ENCODE results near the gene DAGLA. TPM values are rescaled to one million over a fixed set of nuclear protein-coding genes. Genes with fewer than 3 reads are reported as not detected.

The DAGLA gene
- total and polyA plus RNA-seq, 7 donors = 0.57 to 5.1 (median 2.1) TPM

- no peak for ATAC-seq
- WGBS, 3 donors = 83 to 91% (median 85%) methylated on average over 9 to 11 of the region's 11 CpGs
- peaks cover 6 to 61% of the 10 kb centered on the region in 2 donors for H3K36me3 ChIP-seq (ENCODE audit: insufficient read depth in 1 of 2, low read depth in 1 of 2)
Observed at GRCh38 chr11:61785837-61786402, 105.7 kb downstream of the DAGLA start.

GRCh38 chr11:61787928-61788491 lies 107.8 kb downstream of the DAGLA start:
- no peak overlapping the region for H3K4me3 ChIP-seq
- no peaks in the 10 kb centered on the region for H3K9me3 ChIP-seq
- ATAC-seq (no peak), DNase-seq (peak in 1 of 2 donors; percentile 19)
- 54 to 58% (median 58%) methylated on average over 9 of the region's 9 CpGs for WGBS, 3 donors
- intact Hi-C loops (cut with DNase I) = no loop called here
- no peaks in the 10 kb centered on the region for H3K27me3 ChIP-seq (ENCODE audit: insufficient read depth in 3 of 3, low read length in 2 of 3)
- peaks cover 9% of the 10 kb centered on the region for H3K4me1 ChIP-seq
- H3K36me3 ChIP-seq (ENCODE audit: insufficient read depth in 1 of 2, low read depth in 1 of 2) = peaks cover 6 to 61% of the 10 kb centered on the region in 2 donors
- H3K27ac ChIP-seq = no peak overlapping the region
- peak; percentile 8 for TF ChIP-seq CTCF (IDR thresholded peaks at IDR 0.05)

More at GRCh38 chr11:61785837-61786402, 105.7 kb downstream of the DAGLA start:
- Histone ChIP-seq H3K27me3 (ENCODE audit: insufficient read depth in 3 of 3, low read length in 2 of 3) (no peaks in the 10 kb centered on the region), H3K4me3 (no peak overlapping the region), H3K9me3 (no peaks in the 10 kb centered on the region), H3K27ac (no peak overlapping the region), H3K4me1 (peaks cover under 1% of the 10 kb centered on the region)
- intact Hi-C loops (cut with DNase I) = no loop called here
- peak in 1 of 2 donors; percentile 46 for DNase-seq
- no peak for TF ChIP-seq CTCF (IDR thresholded peaks at IDR 0.05)

GRCh38 chr11:61791737-61792309 lies 111.6 kb downstream of the DAGLA start:
- WGBS, 3 donors = 2 to 4% (median 3%) methylated on average over 14 of the region's 14 CpGs
- H3K9me3 ChIP-seq = no peaks in the 10 kb centered on the region
- peak overlapping the region; percentile 97 for H3K27ac ChIP-seq
- DNase-seq (peak; percentile 61 to 74), ATAC-seq (peak; percentile 47 to 73 (median 58))
- H3K4me3 ChIP-seq = peak overlapping the region; percentile 86
- peaks cover 17% of the 10 kb centered on the region for H3K4me1 ChIP-seq
- H3K36me3 ChIP-seq (ENCODE audit: insufficient read depth in 1 of 2, low read depth in 1 of 2) = peaks cover 6 to 45% of the 10 kb centered on the region in 2 donors
- TF ChIP-seq CTCF (IDR thresholded peaks at IDR 0.05) = no peak
- H3K27me3 ChIP-seq (ENCODE audit: insufficient read depth in 3 of 3, low read length in 2 of 3) = no peaks in the 10 kb centered on the region
- intact Hi-C loops (cut with DNase I) = loop anchor here (5.0 to 10.0 kb wide), 3 partner anchors 100 to 163 kb away; partner anchors contain the start of genes BEST1 (in 1 of the 2) and FADS3 (in 1 of the 2)

GRCh38 chr11:61792310-61793082 lies 112.3 kb downstream of the DAGLA start, which contains the start of the genes FEN1 and TMEM258:
Gene FEN1, plus strand, starts transcription at chr11:61792911. Its CDS starts 2,451 bp downstream, at chr11:61795362.
Gene TMEM258, minus strand, starts transcription at chr11:61792599. Its CDS starts 41 bp downstream, at chr11:61792558.
- Histone ChIP-seq H3K36me3 (ENCODE audit: insufficient read depth in 1 of 2, low read depth in 1 of 2) (peaks cover 6 to 38% of the 10 kb centered on the region in 2 donors), H3K9me3 (no peaks in the 10 kb centered on the region), H3K27ac (peak within 1 kb of the TSS; percentile 97), H3K27me3 (ENCODE audit: insufficient read depth in 3 of 3, low read length in 2 of 3) (no peaks in the 10 kb centered on the region), H3K4me3 (peak within 1 kb of the TSS; percentile 86), H3K4me1 (peaks cover 19% of the 10 kb centered on the region)
- ATAC-seq = peak; percentile 91 to 96 (median 94)
- no peak for TF ChIP-seq CTCF (IDR thresholded peaks at IDR 0.05)
- peak; percentile 90 to 94 for DNase-seq
- 0% methylated on average over 55 to 61 of the region's 61 CpGs for WGBS, 3 donors
- intact Hi-C loops (cut with DNase I) = loop anchor here (5.0 to 10.0 kb wide), 3 partner anchors 100 to 162 kb away; partner anchors contain the start of genes BEST1 (in 1 of the 2) and FADS3 (in 1 of the 2)
